Mucosa of rectum (tissue), 2 donors: ENCODE data around the gene ATP13A1.
A peak's percentile ranks its signal among the peaks of the same experiment; 100 is the strongest.

ENCODE experiments used
- H3K27ac ChIP-seq, 2 donors: one replicate each; pipeline ENCODE4 v1.7.0; 2013; ENCODE audit warnings: inconsistent platforms in 2 of 2, low read depth in 2 of 2, low read length in 2 of 2
- H3K27me3 ChIP-seq, 2 donors: one replicate each; pipeline ENCODE4 v1.7.0; 2013; ENCODE audit warnings: low read length in 2 of 2; ENCODE audit not compliant: control insufficient read depth in 2 of 2, insufficient read depth in 2 of 2
- H3K36me3 ChIP-seq, 2 donors: one replicate each; pipeline ENCODE4 v1.7.0; 2013; ENCODE audit warnings: low read length in 2 of 2; ENCODE audit not compliant: control insufficient read depth in 2 of 2, insufficient read depth in 2 of 2
- H3K4me1 ChIP-seq, 2 donors: one replicate each; pipeline ENCODE4 v1.7.0; 2013; ENCODE audit warnings: low read length in 2 of 2, mild to moderate bottlenecking in 1 of 2; ENCODE audit not compliant: control insufficient read depth in 2 of 2, insufficient read depth in 2 of 2
- H3K4me3 ChIP-seq, 2 donors: one replicate each; pipeline ENCODE4 v1.7.0; 2013; ENCODE audit warnings: low read length in 2 of 2
- H3K9ac ChIP-seq, 2 donors: one replicate each; pipeline ENCODE4 v1.7.0; 2013; ENCODE audit warnings: low read length in 2 of 2, low read depth in 1 of 2, mild to moderate bottlenecking in 1 of 2
- H3K9me3 ChIP-seq, 2 donors: one replicate each; pipeline ENCODE4 v1.7.0; 2013; ENCODE audit warnings: low read length in 2 of 2; ENCODE audit not compliant: control insufficient read depth in 2 of 2
- donor health status: healthy.
- donor health status: Normal muscosa, but diverticular disease.

ATP13A1 gene

DNA sequence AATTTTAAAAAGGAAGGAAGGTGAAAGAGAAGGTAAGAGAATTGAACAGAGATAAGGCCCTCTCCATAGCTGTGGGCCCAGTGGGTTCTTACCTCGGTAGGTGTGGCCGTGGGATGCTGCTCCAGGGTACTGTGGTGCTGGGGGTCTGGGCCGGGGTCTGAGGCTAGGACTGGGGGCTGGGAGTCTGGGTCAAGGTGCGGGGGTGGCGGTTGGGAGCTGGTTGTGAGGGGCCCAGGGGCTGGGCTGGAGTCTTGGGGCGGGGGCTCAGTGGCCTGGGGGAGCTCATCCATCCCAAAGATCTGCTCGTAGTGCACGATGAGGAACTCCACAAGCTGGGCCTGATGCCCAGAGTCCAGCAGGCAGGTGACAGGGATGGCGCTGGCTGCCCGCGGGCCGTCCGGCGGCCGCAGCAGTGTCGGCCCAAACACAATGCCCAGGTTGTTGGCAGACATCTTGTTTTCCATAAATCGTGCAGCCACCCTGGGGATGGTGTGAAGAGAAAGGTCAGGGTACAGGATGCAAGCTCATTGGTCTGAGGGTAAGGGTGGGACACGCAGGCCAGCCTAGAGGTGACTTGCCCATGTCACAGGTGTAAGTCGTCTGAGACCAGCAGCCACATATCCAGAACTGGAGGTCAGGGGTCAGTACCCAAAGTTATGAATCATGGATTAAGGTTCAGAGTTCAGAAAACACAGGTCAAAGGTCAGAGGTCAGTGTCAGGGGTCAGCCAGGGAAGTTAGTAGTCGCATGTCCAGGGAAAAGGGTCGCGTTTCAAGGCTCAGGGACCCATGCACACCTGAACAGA lies 29.6 kb downstream of the ATP13A1 start:
- Histone ChIP-seq H3K36me3 (peaks cover 26 to 45% of the 10 kb centered on the region in 2 donors), H3K4me1 (no peaks in the 10 kb centered on the region), H3K9ac (no peak overlapping the region), H3K4me3 (no peak overlapping the region), H3K27ac (no peak overlapping the region), H3K9me3 (no peaks in the 10 kb centered on the region), H3K27me3 (no peaks in the 10 kb centered on the region)

GRCh38 chr19:19632661-19633060 lies 30.8 kb downstream of the ATP13A1 start:
- Histone ChIP-seq H3K4me1 (peaks cover 3 to 4% of the 10 kb centered on the region in 2 donors), H3K4me3 (no peak overlapping the region), H3K36me3 (peaks cover 21 to 40% of the 10 kb centered on the region in 2 donors), H3K27me3 (no peaks in the 10 kb centered on the region), H3K9ac (no peak overlapping the region), H3K9me3 (no peaks in the 10 kb centered on the region), H3K27ac (no peak overlapping the region)

- Histone ChIP-seq H3K36me3 (peaks cover 21 to 33% of the 10 kb centered on the region in 2 donors), H3K4me1 (peaks cover 7 to 8% of the 10 kb centered on the region in 2 donors), H3K27ac (no peak overlapping the region), H3K9me3 (no peaks in the 10 kb centered on the region), H3K4me3 (no peak overlapping the region), H3K9ac (no peak overlapping the region), H3K27me3 (no peaks in the 10 kb centered on the region)
Observed at GRCh38 chr19:19631346-19631745, 32.1 kb downstream of the ATP13A1 start.

DNA sequence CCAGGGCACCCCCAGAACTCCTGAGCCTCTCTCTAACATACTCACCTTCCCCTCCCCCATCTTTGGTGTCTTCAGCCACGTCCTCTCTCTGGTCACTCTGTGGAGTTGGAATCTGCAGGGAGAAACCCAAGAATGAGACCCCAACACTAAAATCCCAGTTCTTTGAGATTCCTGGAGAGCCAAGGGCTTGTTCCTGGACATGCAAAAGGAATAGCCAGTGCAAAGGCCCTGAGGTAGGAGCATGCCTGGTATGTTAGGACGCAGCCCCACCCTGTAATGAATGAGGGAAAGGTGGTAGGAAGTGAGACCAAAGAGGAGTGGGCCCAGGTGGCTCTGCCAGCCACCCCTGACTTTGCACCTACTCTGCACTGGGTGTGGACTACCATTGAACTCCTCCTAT lies 33.0 kb downstream of the ATP13A1 start:
- no peak overlapping the region for H3K9ac ChIP-seq
- no peak overlapping the region for H3K27ac ChIP-seq
- no peaks in the 10 kb centered on the region for H3K9me3 ChIP-seq
- H3K36me3 ChIP-seq: peaks cover 20 to 29% of the 10 kb centered on the region in 2 donors
- H3K4me3 ChIP-seq: no peak overlapping the region
- H3K4me1 ChIP-seq: peaks cover 7 to 8% of the 10 kb centered on the region in 2 donors
- H3K27me3 ChIP-seq: no peaks in the 10 kb centered on the region

- no peak overlapping the region for H3K9ac ChIP-seq
- peaks cover 16 to 25% of the 10 kb centered on the region in 2 donors for H3K36me3 ChIP-seq
- H3K4me1 ChIP-seq: peaks cover 7 to 8% of the 10 kb centered on the region in 2 donors
- no peak overlapping the region for H3K27ac ChIP-seq
- no peaks in the 10 kb centered on the region for H3K9me3 ChIP-seq
- no peaks in the 10 kb centered on the region for H3K27me3 ChIP-seq
- no peak overlapping the region for H3K4me3 ChIP-seq
Observed at GRCh38 chr19:19630062-19630414, 33.4 kb downstream of the ATP13A1 start.

DNA sequence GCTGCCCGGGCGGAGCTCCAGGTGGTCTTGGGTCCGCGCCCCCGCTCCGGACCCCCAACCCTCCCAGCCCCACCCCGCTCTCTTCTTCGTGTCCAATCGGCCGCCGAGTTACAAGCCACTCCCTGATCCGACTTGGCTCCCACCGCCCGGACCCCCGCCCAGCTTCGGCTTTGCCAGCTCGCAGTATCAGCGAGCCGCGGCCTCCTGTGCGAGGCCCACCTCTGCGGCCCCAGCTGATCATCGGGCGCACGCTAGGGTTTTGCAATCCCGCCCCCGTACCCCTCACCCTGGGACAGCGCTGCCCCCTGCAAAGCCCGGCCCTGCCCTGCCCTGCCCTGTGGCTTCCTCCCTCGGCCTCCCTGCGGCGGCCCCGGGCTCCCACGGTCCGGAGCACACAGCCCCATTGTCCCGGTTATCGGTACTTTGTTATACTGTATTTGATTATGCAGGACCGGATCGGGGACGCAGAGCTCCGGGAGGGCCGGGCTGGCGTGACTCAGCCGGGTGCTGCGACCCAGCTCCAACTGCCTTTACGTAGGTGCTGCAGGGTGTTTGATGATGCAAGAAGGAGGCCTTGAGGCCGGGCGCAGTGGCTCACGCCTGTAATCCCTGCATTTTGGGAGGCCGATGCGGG lies 34.9 kb downstream of the ATP13A1 start:
- H3K4me3 ChIP-seq: peak overlapping the region; percentile 54 to 84
- H3K9me3 ChIP-seq: no peaks in the 10 kb centered on the region
- no peaks in the 10 kb centered on the region for H3K27me3 ChIP-seq
- peak overlapping the region; percentile 45 to 72 for H3K27ac ChIP-seq
- H3K36me3 ChIP-seq: peaks cover 8 to 19% of the 10 kb centered on the region in 2 donors
- H3K4me1 ChIP-seq: peaks cover 7 to 8% of the 10 kb centered on the region in 2 donors
- peak overlapping the region; percentile 32 to 85 for H3K9ac ChIP-seq

- Histone ChIP-seq H3K4me1 (peaks cover 7 to 8% of the 10 kb centered on the region in 2 donors), H3K9me3 (no peaks in the 10 kb centered on the region), H3K9ac (peak within 1 kb of the TSS; percentile 56 to 85), H3K4me3 (peak within 1 kb of the TSS; percentile 76 to 84), H3K36me3 (peaks cover 8 to 19% of the 10 kb centered on the region in 2 donors), H3K27me3 (no peaks in the 10 kb centered on the region), H3K27ac (peak within 1 kb of the TSS; percentile 63 to 72)
Observed at GRCh38 chr19:19627621-19628500, 35.6 kb downstream of the ATP13A1 start, which contains the start of gene LPAR2. Gene LPAR2, minus strand, starts transcription at chr19:19628220. Its CDS starts 945 bp downstream, at chr19:19627275.

DNA sequence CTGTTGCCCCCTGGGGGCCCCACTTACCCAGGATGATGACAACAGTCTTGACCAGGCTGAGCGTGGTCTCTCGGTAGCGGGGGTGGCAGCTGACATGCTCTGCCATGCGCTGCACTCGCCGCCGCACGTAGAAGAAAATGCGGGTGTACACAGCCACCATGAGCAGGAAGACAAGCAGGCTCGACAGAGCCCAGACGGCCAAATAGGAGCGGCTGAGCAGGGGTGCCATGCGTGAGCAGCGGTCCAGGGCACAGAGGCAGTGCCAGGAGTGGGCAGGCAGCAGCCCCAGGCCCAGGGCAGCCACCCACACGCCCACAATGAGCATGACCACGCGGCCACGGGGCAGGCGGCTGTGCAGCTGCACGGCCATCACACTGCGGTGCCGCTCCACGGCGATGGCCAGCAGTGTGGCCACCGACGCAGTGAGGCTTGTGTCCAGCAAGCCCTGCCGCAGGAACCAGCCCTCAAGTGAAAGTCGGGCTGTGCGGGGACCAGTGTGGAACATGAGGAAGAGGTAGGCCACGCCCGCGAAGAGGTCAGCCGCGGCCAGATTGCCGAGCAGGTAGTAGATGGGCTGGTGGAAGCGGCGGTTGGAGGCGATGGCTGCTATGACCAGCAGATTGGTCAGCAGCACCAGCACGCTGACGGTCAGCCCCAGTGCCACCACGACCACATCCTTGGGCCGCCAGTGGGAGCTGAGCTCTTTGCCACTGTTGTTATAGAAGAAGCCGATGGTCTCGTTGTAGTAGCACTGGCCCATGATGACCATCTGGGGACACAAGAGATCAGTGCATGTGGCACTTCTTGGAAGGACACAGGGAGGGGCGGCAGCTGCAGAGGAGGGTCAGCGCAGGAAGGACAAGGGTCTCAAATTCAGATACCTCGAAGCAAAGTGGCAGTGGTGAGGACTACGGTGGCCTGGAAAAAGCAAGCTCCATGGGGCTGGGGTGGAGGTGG lies 36.7 kb downstream of the ATP13A1 start:
- no peak overlapping the region for H3K27ac ChIP-seq
- peaks cover 4 to 12% of the 10 kb centered on the region in 2 donors for H3K36me3 ChIP-seq
- H3K9ac ChIP-seq: peak overlapping the region in 1 of 2 donors; percentile 85
- H3K4me1 ChIP-seq: peaks cover 7 to 8% of the 10 kb centered on the region in 2 donors
- H3K9me3 ChIP-seq: no peaks in the 10 kb centered on the region
- peak overlapping the region; percentile 76 to 84 for H3K4me3 ChIP-seq
- no peaks in the 10 kb centered on the region for H3K27me3 ChIP-seq

DNA sequence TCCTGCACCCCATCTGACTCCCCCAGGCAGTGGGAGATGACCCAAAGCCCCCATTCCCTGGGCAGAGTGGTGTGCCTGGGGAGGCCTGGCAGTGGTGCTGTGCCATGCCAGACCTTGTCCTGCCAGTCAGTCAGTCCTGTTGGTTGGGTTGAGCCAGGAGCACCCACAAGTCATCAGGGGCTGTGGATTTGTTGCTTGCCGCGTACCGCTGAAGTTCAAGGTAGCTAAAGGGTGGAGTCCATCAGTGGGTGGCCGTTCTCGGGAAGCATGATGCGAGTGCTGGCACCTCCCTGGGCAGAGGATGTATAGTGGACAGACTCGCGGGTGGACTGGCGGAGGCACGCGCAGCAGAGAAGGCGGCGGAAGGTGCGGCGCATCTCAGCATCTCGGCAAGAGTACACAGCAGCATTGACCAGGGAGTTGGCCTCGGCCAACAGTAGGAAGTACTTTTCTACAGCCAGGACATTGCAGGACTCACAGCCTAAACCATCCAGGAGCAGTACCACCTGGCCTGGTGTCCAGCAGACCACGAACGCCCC lies 39.4 kb downstream of the ATP13A1 start:
- Histone ChIP-seq H3K27me3 (no peaks in the 10 kb centered on the region), H3K4me3 (no peak overlapping the region), H3K9ac (no peak overlapping the region), H3K9me3 (no peaks in the 10 kb centered on the region), H3K4me1 (peaks cover 9 to 12% of the 10 kb centered on the region in 2 donors), H3K27ac (no peak overlapping the region), H3K36me3 (peaks cover 4 to 6% of the 10 kb centered on the region in 2 donors)
